HG02678 (cell line): Measurements from ENCODE around the gene UVRAG.
A peak's percentile ranks its signal among the peaks of the same experiment; 100 is the strongest.
"Not testable (repeated sequence)": the region's sequence is repeated elsewhere in the genome, so short reads cannot be mapped to it uniquely, and the experiment has no call there.

Experiments used
- ATAC-seq: cut with Tn5 transposase; IDR thresholded peaks from one replicate; pipeline ENCODE4 v1.9.1; 2021; ENCODE audit warnings: mild to moderate bottlenecking, moderate library complexity; ENCODE audit not compliant: unreplicated experiment

Gene UVRAG

GRCh38 chr11:75873417-75874221 lies 58.6 kb downstream of the UVRAG start:
- ATAC-seq = peak; percentile 70

DNA sequence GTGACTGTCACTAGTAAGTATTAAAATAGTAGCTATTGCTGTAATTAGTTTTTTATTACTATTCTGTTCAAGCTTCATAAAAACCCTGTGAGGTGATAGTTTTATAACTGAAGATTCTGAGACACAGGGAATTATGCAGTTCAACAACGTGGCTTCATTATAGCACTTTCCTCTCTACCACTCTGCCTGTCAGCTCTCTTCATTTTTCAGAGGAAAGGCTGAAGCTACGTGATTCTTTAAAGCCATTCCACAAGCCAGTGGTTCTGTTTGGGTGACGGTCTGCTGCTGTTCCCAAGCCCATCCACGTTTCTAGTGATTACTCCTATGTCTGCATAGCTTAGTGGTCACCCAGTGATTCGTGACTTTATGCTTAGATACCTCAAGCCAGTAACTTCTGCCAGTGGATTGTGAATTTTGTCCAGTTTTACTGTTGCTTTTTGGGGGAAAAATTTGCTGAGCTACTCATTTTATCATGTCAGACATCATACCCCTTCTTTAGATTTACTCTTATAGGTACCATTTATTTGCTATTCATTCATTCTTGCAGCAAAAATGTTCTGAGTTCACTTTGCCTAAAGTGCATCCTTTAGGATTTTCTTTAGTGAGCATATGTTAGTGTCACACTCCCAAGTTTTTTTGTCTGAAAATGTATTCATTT lies 59.8 kb downstream of the UVRAG start:
- ATAC-seq = no peak

- ATAC-seq = not testable (repeated sequence)
Measured at GRCh38 chr11:75877327-75877726, 62.3 kb downstream of the UVRAG start.

- not testable (repeated sequence) for ATAC-seq
Measured at GRCh38 chr11:75877931-75878330, 62.9 kb downstream of the UVRAG start.

DNA sequence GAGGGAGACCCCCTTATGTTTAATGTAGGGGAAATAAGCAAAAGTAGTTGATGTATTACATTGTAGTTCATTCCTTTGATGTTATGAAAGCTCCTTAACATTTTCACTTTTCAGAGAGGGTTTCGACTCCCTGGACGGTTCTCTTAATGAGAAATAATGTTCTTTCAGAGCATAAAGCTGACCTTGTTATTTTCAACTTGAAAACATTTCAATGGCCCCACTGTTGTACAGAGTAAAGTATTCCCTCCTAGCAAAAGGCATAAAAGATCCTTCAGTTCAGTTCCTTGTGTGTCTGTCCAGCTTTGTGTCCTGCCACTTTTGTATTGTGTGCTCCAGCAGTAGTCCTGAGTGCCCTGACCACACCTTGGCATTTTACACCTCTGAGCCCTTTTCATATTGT lies 63.9 kb downstream of the UVRAG start:
- ATAC-seq = no peak

- no peak for ATAC-seq
Measured at GRCh38 chr11:75879737-75880136, 64.7 kb downstream of the UVRAG start.

DNA sequence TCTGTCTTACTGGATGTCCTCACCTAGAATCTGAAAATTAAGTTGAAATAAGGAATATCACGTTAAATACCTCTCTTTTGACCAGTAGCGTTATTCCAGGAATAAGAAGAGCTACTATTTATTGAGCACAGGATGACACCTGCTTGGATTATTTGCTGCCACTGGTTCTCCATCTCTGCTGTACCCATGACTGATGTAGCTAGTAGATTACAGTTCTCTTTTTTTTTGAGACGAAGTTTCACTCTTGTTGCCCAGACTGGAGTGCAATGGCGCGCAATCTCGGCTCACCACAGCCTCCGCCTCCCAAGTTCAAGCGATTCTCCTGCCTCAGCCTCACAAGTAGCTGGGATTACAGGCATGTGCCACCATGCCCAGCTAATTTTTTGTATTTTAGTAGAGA lies 65.3 kb downstream of the UVRAG start:
- ATAC-seq = not testable (repeated sequence)

DNA sequence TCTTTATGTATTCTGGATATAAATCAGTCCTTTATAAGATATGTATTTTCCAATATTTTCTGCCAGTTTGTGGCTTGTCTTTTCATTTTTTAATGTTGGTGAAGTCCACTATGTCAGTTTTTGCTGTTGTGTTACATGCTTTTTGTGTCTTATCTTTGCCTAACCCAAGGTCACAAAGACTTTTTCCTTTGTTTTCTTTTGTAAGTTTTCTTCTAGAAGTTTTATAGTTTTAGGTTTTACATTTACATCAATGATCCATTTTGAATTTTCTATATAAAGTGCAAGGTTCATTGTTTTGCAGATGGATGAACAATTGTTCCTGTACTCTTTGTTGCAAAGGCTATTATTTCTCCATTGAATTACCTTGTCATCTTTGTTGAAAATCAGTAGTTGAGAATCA lies 69.3 kb downstream of the UVRAG start:
- no peak for ATAC-seq

DNA sequence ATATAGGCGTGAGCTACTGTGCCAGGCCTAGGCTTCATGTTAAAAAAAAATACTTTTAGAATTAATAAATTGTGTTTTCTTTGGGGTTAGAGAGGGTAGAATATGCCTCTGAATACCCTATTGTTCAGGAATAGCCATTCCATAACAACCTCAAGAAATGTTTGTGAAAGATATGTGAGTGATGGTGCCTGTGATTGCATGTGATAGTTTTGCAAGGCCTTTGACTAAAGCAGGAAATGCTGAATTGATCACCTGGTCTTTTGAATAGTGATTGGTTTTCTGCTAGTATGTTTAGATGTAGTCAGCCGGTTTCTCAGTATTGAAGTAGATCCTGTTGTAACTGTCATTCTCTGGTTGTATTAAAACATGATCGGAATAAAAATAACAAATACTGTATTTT lies 73.4 kb downstream of the UVRAG start:
- no peak for ATAC-seq

DNA sequence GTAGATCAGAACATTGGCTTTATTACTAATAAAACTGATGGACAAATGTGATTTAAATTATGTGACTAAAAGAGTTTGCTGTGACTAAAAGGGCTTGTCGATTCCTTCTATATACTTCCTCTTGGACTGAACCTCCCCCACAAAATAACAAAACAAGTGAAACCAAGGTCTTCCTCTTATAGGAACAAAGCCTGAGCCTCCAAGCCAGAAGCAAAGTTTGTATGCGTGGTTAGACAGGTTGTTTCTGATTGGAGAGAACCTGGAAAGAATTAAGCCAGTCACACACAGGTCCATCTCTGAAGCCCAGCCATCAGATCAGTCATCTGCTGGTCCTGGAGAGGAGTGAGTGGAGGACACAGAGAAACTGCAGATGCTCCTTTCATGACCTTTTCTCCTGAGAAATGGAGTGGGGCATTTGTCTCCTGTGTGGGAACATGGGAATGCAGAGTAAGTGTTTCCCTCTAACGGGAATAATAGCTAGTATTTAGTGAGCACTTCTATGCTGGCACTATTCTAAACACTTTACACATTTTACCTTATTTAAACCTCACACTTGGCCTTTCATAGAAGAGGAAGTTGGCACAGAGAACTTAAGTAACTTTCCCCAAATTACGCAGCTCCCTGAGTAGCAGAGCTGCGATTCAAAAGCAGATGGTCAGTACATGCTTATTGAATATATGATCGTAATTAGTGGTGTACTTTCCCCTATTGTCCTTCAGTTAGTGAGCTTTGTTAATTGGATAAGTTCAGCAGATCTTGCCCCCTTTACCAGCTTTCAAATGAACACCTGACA lies 77.1 kb downstream of the UVRAG start:
- ATAC-seq = no peak

- no peak for ATAC-seq
Measured at GRCh38 chr11:75893251-75893650, 78.2 kb downstream of the UVRAG start.

GRCh38 chr11:75894036-75894585 lies 79.1 kb downstream of the UVRAG start:
- ATAC-seq = no peak

DNA sequence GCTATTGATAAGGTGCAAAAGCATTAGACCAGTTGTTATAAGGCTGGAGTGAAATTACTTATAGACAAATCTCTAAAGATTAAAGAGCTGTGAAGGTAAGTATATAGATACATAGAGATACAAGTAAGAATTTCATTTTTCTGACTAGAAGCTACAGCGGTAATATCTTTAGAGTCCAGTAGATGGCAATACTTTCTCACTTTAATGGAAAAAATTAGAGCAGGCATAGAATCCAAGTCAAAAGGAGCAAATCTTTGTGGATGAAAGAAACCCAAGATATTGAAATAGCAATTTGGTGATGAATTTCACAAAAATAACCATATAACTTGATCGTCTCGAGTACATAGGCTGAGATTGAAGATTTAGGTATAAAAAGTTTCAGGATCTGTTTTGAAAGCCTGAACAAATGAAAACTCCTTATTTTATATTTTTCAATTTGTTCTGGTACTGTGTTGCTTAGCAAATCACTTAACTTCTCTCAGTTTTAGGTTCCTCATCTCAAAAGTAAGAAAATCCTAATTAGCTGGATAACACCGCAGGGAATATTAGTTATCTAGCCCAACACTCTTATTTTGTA lies 81.9 kb downstream of the UVRAG start:
- no peak for ATAC-seq

DNA sequence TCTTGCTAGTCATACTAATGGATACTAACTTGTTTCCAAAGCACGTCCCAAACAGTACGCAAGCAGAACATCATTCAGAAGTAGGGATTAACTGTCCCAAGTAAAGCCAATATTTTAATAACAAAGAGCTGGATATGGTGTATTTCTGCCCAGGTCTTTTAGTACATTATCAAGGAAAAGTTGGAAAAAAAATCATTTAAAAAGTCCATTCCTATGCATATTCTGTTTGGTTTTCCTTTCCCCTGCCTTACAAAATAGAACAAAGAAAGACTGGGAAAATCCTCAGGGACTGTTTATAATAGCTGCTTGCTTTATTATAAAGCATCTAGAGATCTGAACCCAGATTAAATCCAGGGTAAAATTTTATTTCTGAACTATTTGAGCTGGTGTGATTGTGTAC lies 83.9 kb downstream of the UVRAG start:
- no peak for ATAC-seq

GRCh38 chr11:75899806-75900205 lies 84.8 kb downstream of the UVRAG start:
- ATAC-seq = no peak

DNA sequence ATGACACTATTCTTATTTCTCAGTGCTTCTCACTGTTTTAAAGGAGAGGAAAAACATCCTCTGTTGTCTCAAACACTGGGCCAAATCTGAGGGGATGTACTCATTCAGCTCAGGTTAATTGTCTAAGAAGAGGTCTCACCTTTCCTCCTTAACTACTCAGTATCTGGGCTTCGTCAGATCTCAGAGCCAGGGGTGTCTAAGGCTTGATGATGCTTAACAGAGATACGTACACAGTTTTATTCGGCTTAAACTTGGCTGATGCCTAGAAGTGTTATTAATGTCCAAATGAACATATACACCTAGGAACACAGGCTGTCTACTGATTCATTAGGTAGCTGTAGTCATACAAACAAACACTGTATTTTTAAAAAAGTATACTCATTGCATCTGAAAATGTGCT lies 85.8 kb downstream of the UVRAG start:
- ATAC-seq = no peak

DNA sequence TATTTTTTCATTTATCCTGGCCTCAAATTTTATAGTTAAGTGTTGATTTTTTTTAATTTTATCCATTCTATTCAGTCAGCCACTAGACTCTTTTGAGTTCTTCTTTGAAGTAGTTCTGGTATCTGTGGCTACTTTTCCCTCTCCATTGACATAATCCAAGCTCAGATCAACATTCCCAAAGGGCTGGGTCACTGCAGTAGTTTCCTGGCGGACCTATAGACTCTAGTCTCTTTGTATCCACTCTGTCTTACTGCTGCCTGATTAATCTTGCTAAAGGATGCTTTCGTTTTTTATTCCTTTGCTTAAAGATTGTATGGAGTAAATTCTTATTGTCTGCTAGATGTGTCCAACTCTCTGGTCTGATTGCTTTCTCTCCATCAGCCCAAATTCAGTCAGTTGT lies 87.6 kb downstream of the UVRAG start:
- ATAC-seq = no peak

DNA sequence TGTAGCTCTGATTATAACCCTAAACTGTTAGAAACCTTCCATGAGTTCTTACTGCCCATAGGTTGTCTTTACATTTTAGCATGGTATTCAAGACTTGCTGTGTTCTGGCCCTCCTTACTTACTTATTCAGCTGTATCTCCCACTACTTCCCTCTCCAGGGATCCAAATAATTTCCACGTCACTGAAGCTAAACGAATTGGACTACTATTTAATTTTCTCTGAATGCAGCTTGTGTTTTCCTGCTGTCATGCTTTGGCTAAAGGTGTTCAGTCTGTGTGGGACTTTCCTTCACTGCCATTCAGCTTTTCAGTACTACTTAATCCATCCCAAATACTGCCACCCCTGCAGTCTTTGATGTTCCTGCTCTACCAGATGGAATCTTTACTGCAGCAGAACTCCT lies 88.3 kb downstream of the UVRAG start:
- no peak for ATAC-seq

DNA sequence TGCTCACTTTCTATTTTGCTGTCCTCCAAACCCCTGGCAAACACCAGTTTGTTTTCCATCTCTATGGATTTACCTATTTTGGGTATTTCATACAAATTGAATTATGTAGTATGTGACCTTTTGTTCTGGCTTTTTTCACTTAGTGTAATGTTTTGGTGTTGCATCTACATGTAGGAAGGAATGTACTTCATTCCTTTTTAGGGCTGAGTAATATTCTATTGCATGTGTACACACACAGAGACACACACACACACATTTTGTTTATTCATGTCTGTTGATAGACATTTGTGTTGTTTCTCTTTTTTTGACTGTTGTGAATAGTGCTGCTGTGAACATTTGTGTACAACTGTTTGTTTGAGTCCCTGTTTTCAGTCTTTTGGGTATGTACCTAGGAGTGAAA lies 90.4 kb downstream of the UVRAG start:
- ATAC-seq = no peak

DNA sequence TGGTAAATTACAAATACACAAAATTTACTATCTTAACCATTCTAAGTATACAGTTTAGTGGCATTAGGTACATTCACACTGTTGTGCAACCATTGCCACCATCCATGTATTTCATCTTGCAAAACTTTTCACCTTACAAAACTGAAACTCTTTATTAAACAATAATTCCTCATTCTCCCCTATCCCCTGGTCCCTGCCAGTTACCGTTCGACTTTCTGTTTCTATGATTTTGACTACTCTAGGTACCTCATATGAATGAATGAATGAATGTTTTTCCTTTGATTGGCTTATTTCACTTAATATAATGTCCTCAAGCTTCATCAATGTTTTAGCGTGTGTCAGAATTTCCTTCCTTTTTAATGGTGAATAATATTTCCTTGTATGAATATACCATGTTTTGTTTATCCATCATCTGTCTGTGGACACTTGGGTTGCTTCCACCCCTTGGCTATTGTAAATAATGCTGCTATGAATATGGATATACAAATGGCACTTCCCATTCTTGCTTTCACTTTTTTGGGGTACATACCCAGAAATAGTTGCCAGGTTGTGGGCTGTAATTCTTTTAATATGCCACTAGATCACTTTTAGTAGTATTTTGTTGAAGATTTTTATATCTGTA lies 93.0 kb downstream of the UVRAG start:
- ATAC-seq = no peak
